Measurements from ENCODE around the gene MRPL16.

Gene MRPL16

DNA sequence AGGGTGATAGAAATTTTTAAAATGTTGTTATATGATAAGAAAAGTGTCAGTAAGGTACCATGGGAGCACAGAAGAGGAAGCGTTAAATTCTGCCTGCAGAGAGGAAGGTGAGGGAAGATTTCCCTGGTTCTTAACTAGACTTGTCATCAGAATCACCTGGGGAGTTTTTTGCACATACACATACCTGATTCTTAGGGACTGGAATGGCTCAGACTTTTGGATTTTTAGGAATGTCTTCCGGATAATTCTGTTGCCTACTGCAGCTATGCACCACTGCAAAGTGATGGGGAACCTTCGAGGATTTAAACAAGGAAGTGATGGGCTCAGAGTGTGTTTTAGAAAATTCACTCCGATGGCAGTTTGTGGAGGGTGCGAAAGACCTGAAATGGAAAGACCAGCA, 33.5 kb downstream of the MRPL16 start:
- no peaks in the 10 kb centered on the region for H3K27me3 ChIP-seq (ENCODE audit: insufficient read depth, low read length, poor library complexity)
- no peaks in the 10 kb centered on the region for H3K36me3 ChIP-seq (ENCODE audit: insufficient read depth, low read length)
- TF ChIP-seq EZH2 (IDR thresholded peaks at IDR 0.05; ENCODE audit: borderline replicate concordance, low read depth, low read length, severe bottlenecking): no peak
- TF ChIP-seq, protein P1, sequence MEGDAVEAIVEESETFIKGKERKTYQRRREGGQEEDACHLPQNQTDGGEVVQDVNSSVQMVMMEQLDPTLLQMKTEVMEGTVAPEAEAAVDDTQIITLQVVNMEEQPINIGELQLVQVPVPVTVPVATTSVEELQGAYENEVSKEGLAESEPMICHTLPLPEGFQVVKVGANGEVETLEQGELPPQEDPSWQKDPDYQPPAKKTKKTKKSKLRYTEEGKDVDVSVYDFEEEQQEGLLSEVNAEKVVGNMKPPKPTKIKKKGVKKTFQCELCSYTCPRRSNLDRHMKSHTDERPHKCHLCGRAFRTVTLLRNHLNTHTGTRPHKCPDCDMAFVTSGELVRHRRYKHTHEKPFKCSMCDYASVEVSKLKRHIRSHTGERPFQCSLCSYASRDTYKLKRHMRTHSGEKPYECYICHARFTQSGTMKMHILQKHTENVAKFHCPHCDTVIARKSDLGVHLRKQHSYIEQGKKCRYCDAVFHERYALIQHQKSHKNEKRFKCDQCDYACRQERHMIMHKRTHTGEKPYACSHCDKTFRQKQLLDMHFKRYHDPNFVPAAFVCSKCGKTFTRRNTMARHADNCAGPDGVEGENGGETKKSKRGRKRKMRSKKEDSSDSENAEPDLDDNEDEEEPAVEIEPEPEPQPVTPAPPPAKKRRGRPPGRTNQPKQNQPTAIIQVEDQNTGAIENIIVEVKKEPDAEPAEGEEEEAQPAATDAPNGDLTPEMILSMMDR (IDR thresholded peaks at IDR 0.05; ENCODE audit: borderline replicate concordance, extremely low read depth, low read length, poor library complexity, severe bottlenecking): no peak
- H3K9me3 ChIP-seq (ENCODE audit: insufficient read depth, low read length, severe bottlenecking): no peaks in the 10 kb centered on the region
- H3K27ac ChIP-seq (ENCODE audit: low read length): no peak overlapping the region
- no peaks in the 10 kb centered on the region for H4K20me1 ChIP-seq (ENCODE audit: insufficient read depth, low read length)
- no peak overlapping the region for H3K9ac ChIP-seq (ENCODE audit: low read depth, low read length)
- no peak overlapping the region for H3K4me3 ChIP-seq (ENCODE audit: low read depth in 1 of 2, low read length in 2 of 2)
- no peak overlapping the region for H3K4me2 ChIP-seq (ENCODE audit: insufficient read depth, low read length)
- no peak for DNase-seq
- H3K4me1 ChIP-seq (ENCODE audit: insufficient read depth, low read length): no peaks in the 10 kb centered on the region
- no peak for ATAC-seq (ENCODE audit: insufficient read depth, low read depth)
- no peak overlapping the region for H2AFZ ChIP-seq (ENCODE audit: low read depth, low read length)
- H3K79me2 ChIP-seq (ENCODE audit: insufficient read depth, low read length): no peaks in the 10 kb centered on the region

DNA sequence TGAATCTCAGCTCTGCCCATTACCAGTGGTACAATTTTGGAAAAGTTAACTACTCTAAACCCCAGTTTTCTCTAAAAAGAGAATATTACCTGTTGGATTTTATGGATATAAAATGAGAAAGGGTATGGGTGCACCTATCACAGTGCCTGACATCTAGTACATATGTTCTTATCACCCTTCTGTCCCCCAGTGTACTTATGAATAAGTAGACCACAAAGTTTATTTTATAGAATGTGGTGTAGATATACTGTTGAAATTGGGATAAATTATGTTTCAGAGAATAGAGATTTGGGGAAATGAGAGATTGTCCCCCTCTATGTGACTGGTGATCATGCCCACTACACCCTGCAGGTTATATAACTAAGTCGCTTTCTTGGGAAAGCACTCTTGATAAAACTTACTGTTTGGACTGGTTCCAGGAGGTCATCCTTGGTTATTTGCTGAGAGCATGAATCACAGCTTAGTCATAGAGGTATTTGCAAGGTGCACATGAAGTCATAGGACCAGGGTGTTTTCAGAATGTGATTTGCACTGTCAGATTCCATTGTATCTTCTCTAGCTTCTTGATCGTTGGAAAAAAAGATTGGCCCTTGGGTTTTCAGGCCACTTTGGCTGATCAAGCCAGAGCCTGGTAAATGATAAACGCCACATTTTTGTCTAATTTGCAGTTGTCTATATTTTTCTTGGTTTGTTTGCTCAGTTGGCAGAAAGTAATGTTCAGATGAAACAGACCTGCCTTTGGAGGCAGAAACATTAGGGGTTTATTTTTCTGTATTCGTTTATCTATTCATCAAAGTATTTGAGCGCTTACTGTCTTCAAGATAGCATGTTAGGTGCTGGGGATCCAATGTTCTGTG, 34.1 kb downstream of the MRPL16 start:
- Histone ChIP-seq H2AFZ (ENCODE audit: low read depth, low read length) (no peak overlapping the region), H3K4me3 (ENCODE audit: low read depth in 1 of 2, low read length in 2 of 2) (no peak overlapping the region), H3K36me3 (ENCODE audit: insufficient read depth, low read length) (no peaks in the 10 kb centered on the region), H3K4me2 (ENCODE audit: insufficient read depth, low read length) (no peak overlapping the region), H4K20me1 (ENCODE audit: insufficient read depth, low read length) (no peaks in the 10 kb centered on the region), H3K9me3 (ENCODE audit: insufficient read depth, low read length, severe bottlenecking) (no peaks in the 10 kb centered on the region), H3K27ac (ENCODE audit: low read length) (no peak overlapping the region), H3K27me3 (ENCODE audit: insufficient read depth, low read length, poor library complexity) (no peaks in the 10 kb centered on the region), H3K79me2 (ENCODE audit: insufficient read depth, low read length) (no peaks in the 10 kb centered on the region), H3K9ac (ENCODE audit: low read depth, low read length) (no peak overlapping the region), H3K4me1 (ENCODE audit: insufficient read depth, low read length) (no peaks in the 10 kb centered on the region)
- TF ChIP-seq, protein P1 (IDR thresholded peaks at IDR 0.05; ENCODE audit: borderline replicate concordance, extremely low read depth, low read length, poor library complexity, severe bottlenecking): no peak
- no peak for TF ChIP-seq EZH2 (IDR thresholded peaks at IDR 0.05; ENCODE audit: borderline replicate concordance, low read depth, low read length, severe bottlenecking)
- no peak for ATAC-seq (ENCODE audit: insufficient read depth, low read depth)
- no peak for DNase-seq

DNA sequence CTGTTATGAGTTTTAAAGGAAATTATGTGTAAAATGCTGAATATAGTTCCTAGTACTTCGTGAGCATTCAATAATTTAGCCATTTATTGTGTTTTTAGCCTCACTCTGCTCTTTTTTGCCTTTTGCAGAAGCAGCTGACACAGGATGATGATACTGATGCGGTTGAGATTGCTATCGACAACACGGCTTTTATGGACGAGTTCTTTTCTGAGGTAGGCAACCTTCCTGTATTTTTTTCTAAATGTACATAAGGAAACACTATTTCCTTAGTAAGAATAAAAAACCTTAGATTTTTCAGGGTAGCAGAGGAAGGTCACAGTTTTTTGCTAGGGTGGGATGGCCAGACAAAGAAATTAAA, 37.5 kb downstream of the MRPL16 start:
- Histone ChIP-seq H3K9me3 (ENCODE audit: insufficient read depth, low read length, severe bottlenecking) (no peaks in the 10 kb centered on the region), H3K27me3 (ENCODE audit: insufficient read depth, low read length, poor library complexity) (no peaks in the 10 kb centered on the region), H3K9ac (ENCODE audit: low read depth, low read length) (no peak overlapping the region), H3K4me2 (ENCODE audit: insufficient read depth, low read length) (no peak overlapping the region), H3K79me2 (ENCODE audit: insufficient read depth, low read length) (no peaks in the 10 kb centered on the region), H2AFZ (ENCODE audit: low read depth, low read length) (no peak overlapping the region), H3K36me3 (ENCODE audit: insufficient read depth, low read length) (no peaks in the 10 kb centered on the region), H3K4me1 (ENCODE audit: insufficient read depth, low read length) (peaks cover under 1% of the 10 kb centered on the region; the same call in 1 of the 2 replicates), H3K27ac (ENCODE audit: low read length) (no peak overlapping the region), H4K20me1 (ENCODE audit: insufficient read depth, low read length) (0 out of 2 replicates have a peak, but pooled peaks cover 3% of the 10 kb centered on the region), H3K4me3 (ENCODE audit: low read depth in 1 of 2, low read length in 2 of 2) (no peak overlapping the region)
- DNase-seq: no peak
- TF ChIP-seq EZH2 (IDR thresholded peaks at IDR 0.05; ENCODE audit: borderline replicate concordance, low read depth, low read length, severe bottlenecking): no peak
- TF ChIP-seq, protein P1 (IDR thresholded peaks at IDR 0.05; ENCODE audit: borderline replicate concordance, extremely low read depth, low read length, poor library complexity, severe bottlenecking): no peak
- ATAC-seq (ENCODE audit: insufficient read depth, low read depth): no peak

Data from DND-41 (cell line).